Measurements from ENCODE around the gene UBE2L3. TPM values are rescaled to one million over a fixed set of nuclear protein-coding genes. Genes with fewer than 3 reads are reported as not detected.

The UBE2L3 gene
- total and polyA plus RNA-seq, 2 donors: 39.4 to 50.1 TPM

GRCh38 chr22:21672107-21672629 is 104.7 kb downstream of the UBE2L3 start:
- 92% methylated on average over 6 of the region's 6 CpGs for WGBS
- H3K36me3 ChIP-seq (ENCODE audit: control insufficient read depth in 2 of 2, insufficient read depth in 2 of 2, low read length in 1 of 2): peaks cover 58 to 62% of the 10 kb centered on the region in 2 donors
- H3K27me3 ChIP-seq (ENCODE audit: control insufficient read depth in 2 of 2, insufficient read depth in 1 of 2, low read length in 1 of 2): no peaks in the 10 kb centered on the region

More at GRCh38 chr22:21672107-21672629, 104.7 kb downstream of the UBE2L3 start:
- H3K27ac ChIP-seq (ENCODE audit: low read depth in 1 of 2, low read length in 1 of 2): no peak overlapping the region
- H3K4me1 ChIP-seq (ENCODE audit: control insufficient read depth in 2 of 2, insufficient read depth in 2 of 2, low read length in 2 of 2): no peaks in the 10 kb centered on the region
- peaks cover 0 to 5% of the 10 kb centered on the region in 2 donors for H3K9me3 ChIP-seq (ENCODE audit: control insufficient read depth in 2 of 2, insufficient read depth in 1 of 2, low read length in 1 of 2)
- H3K4me3 ChIP-seq (ENCODE audit: low read length in 2 of 2): no peak overlapping the region
- DNase-seq (ENCODE audit: low read depth in 6 of 9, low spot score in 9 of 9): no peak

Other genes with a start within 250 kb of the UBE2L3 start
- 0.85 TPM for gene RIMBP3B, start 184.0 kb upstream of the UBE2L3 start, total RNA-seq
- gene RIMBP3B, start 184.0 kb upstream of the UBE2L3 start, polyA plus RNA-seq: 0.68 TPM
- 3.2 TPM for gene HIC2, start 150.3 kb upstream of the UBE2L3 start, total RNA-seq
- 2.8 TPM for gene HIC2, start 150.3 kb upstream of the UBE2L3 start, polyA plus RNA-seq
- 1.2 TPM for gene TMEM191C, start 100.3 kb upstream of the UBE2L3 start, total RNA-seq
- gene TMEM191C, start 100.3 kb upstream of the UBE2L3 start, polyA plus RNA-seq: 5.1 TPM
- 1.3 TPM for gene RIMBP3C, start 16.3 kb upstream of the UBE2L3 start, total RNA-seq
- 0.34 TPM for gene RIMBP3C, start 16.3 kb upstream of the UBE2L3 start, polyA plus RNA-seq
- 24.2 TPM for gene YDJC, start 62.3 kb downstream of the UBE2L3 start, total RNA-seq
- 32.3 TPM for gene YDJC, start 62.3 kb downstream of the UBE2L3 start, polyA plus RNA-seq
- 0.09 TPM for gene CCDC116, start 65.0 kb downstream of the UBE2L3 start, total RNA-seq
- gene CCDC116, start 65.0 kb downstream of the UBE2L3 start, polyA plus RNA-seq: 1.0 TPM
- 21.7 TPM for gene SDF2L1, start 74.6 kb downstream of the UBE2L3 start, total RNA-seq
- 22.8 TPM for gene SDF2L1, start 74.6 kb downstream of the UBE2L3 start, polyA plus RNA-seq
- 20.9 TPM for gene PPIL2, start 98.3 kb downstream of the UBE2L3 start, total RNA-seq
- gene PPIL2, start 98.3 kb downstream of the UBE2L3 start, polyA plus RNA-seq: 48.1 TPM
- gene YPEL1, start 168.1 kb downstream of the UBE2L3 start, total RNA-seq: 9.1 TPM
- 14.2 TPM for gene YPEL1, start 168.1 kb downstream of the UBE2L3 start, polyA plus RNA-seq

Measured in thymus (tissue), 11 donors.